ENCODE results near the gene CTDSPL. TPM values are rescaled to one million over a fixed set of nuclear protein-coding genes. Genes with fewer than 3 reads are reported as not detected.

Gene CTDSPL
- total RNA-seq, 1 experiment from 2014 or later = 6.1 TPM

- H3K9me3 ChIP-seq (ENCODE audit: low read length) = no peaks in the 10 kb centered on the region
- ATAC-seq = no peak
- peaks cover 10% of the 10 kb centered on the region; the same call in 1 of the 2 replicates for H3K27me3 ChIP-seq (ENCODE audit: low read length)
- no peaks in the 10 kb centered on the region for H3K36me3 ChIP-seq (ENCODE audit: low read depth, low read length)
- no peak overlapping the region for H3K4me3 ChIP-seq (ENCODE audit: low read length)
- H3K79me2 ChIP-seq (ENCODE audit: low read length) = no peaks in the 10 kb centered on the region
- no TSS peak for BruUV-seq (replicated peaks)
- ChIA-PET POLR2A (ENCODE audit: unreplicated experiment) (no interaction called here), CTCF (no interaction called here)
- no peaks in the 10 kb centered on the region for H4K20me1 ChIP-seq (ENCODE audit: low read length)
- no peaks in the 10 kb centered on the region for H3K4me1 ChIP-seq (ENCODE audit: insufficient read depth, low read length)
- intact Hi-C loops (cut with micrococcal nuclease) = no loop called here
- DNase-seq = no peak
- H2AFZ ChIP-seq (ENCODE audit: low read length) = no peak overlapping the region
- H3K4me2 ChIP-seq (ENCODE audit: low read length) = no peak overlapping the region
- TF ChIP-seq CTCF (conservative IDR thresholded peaks at IDR 0.05; ENCODE audit: low read depth, low read length) = no peak
- H3K9me2 ChIP-seq (replicated peaks; ENCODE audit: low read length) = no peaks in the 10 kb centered on the region
- no peaks in the 10 kb centered on the region for H3F3A ChIP-seq (ENCODE audit: low read length, unreplicated experiment)
- H3K9ac ChIP-seq (ENCODE audit: low read length) = no peak overlapping the region
- no peak overlapping the region for H3K27ac ChIP-seq (ENCODE audit: low read length)
Observed at GRCh38 chr3:37899711-37900306, 38.1 kb downstream of the CTDSPL start.

- H3K9ac ChIP-seq (ENCODE audit: low read length) = no peak overlapping the region
- no TSS peak for BruUV-seq (replicated peaks)
- H3K4me2 ChIP-seq (ENCODE audit: low read length) = no peak overlapping the region
- no peak for ATAC-seq
- no peaks in the 10 kb centered on the region for H3K9me2 ChIP-seq (replicated peaks; ENCODE audit: low read length)
- intact Hi-C loops (cut with micrococcal nuclease) = no loop called here
- TF ChIP-seq CTCF (conservative IDR thresholded peaks at IDR 0.05; ENCODE audit: low read depth, low read length) = no peak
- TF ChIP-seq EZH2 (IDR thresholded peaks at IDR 0.05; ENCODE audit: low read length, unreplicated experiment) = no peak
- no peak for TF ChIP-seq EZH2phosphoT487 (IDR thresholded peaks at IDR 0.05; ENCODE audit: borderline replicate concordance, low read length)
- no peaks in the 10 kb centered on the region for H4K20me1 ChIP-seq (ENCODE audit: low read length)
- ChIA-PET POLR2A (ENCODE audit: unreplicated experiment) (no interaction called here), CTCF (no interaction called here)
- no peaks in the 10 kb centered on the region for H3F3A ChIP-seq (ENCODE audit: low read length, unreplicated experiment)
- H3K4me3 ChIP-seq (ENCODE audit: low read length) = no peak overlapping the region
- H3K27me3 ChIP-seq (ENCODE audit: low read length) = no peaks in the 10 kb centered on the region
- no peaks in the 10 kb centered on the region for H3K79me2 ChIP-seq (ENCODE audit: low read length)
- no peaks in the 10 kb centered on the region for H3K36me3 ChIP-seq (ENCODE audit: low read depth, low read length)
- no peaks in the 10 kb centered on the region for H3K9me3 ChIP-seq (ENCODE audit: low read length)
- no peaks in the 10 kb centered on the region for H3K4me1 ChIP-seq (ENCODE audit: insufficient read depth, low read length)
- H3K27ac ChIP-seq (ENCODE audit: low read length) = no peak overlapping the region
- H2AFZ ChIP-seq (ENCODE audit: low read length) = no peak overlapping the region
- no peak for DNase-seq
Observed at GRCh38 chr3:37901721-37902120, 40.0 kb downstream of the CTDSPL start.

DNA sequence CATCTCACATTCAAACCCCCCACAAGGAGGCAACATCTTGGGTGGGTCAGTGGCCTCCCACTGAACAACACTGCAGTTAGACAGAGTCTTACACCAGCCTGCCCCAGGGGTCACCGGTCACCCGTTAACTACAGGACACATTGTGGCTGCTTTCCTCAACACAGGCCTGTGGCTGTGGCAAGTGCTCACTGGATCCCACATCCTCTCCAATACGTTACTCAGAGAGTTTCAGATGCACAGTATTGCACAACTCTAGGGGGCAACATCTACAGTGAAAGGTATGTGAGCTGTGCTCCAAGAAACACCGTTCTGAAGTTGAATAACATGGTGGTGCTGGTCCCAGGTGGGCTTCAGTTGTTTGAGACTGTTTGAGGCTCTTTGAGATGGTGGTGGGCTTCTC is 41.0 kb downstream of the CTDSPL start:
- intact Hi-C loops (cut with micrococcal nuclease) = no loop called here
- DNase-seq = no peak
- CTCF ChIA-PET = no interaction called here

More for the DNA sequence above, 41.0 kb downstream of the CTDSPL start:
- no peak overlapping the region for H2AFZ ChIP-seq (ENCODE audit: low read length)
- H3K9me2 ChIP-seq (replicated peaks; ENCODE audit: low read length) = no peaks in the 10 kb centered on the region
- ATAC-seq = no peak
- H3K9ac ChIP-seq (ENCODE audit: low read length) = no peak overlapping the region
- POLR2A ChIA-PET (ENCODE audit: unreplicated experiment) = no interaction called here
- no peak overlapping the region for H3K4me2 ChIP-seq (ENCODE audit: low read length)
- no peaks in the 10 kb centered on the region for H3K36me3 ChIP-seq (ENCODE audit: low read depth, low read length)
- no peaks in the 10 kb centered on the region for H4K20me1 ChIP-seq (ENCODE audit: low read length)
- no peak overlapping the region for H3K27ac ChIP-seq (ENCODE audit: low read length)
- no peaks in the 10 kb centered on the region for H3K4me1 ChIP-seq (ENCODE audit: insufficient read depth, low read length)
- H3K9me3 ChIP-seq (ENCODE audit: low read length) = no peaks in the 10 kb centered on the region
- H3F3A ChIP-seq (ENCODE audit: low read length, unreplicated experiment) = no peaks in the 10 kb centered on the region
- BruUV-seq (replicated peaks) = no TSS peak
- no peak overlapping the region for H3K4me3 ChIP-seq (ENCODE audit: low read length)
- H3K27me3 ChIP-seq (ENCODE audit: low read length) = 0 out of 2 replicates have a peak, but pooled peaks cover 5% of the 10 kb centered on the region
- no peaks in the 10 kb centered on the region for H3K79me2 ChIP-seq (ENCODE audit: low read length)
- TF ChIP-seq EZH2 (IDR thresholded peaks at IDR 0.05; ENCODE audit: low read length, unreplicated experiment) (no peak), CTCF (conservative IDR thresholded peaks at IDR 0.05; ENCODE audit: low read depth, low read length) (no peak), EZH2phosphoT487 (IDR thresholded peaks at IDR 0.05; ENCODE audit: borderline replicate concordance, low read length) (no peak)
